CD4-positive, alpha-beta T cell (primary cell): ENCODE data around the gene ADGRV1. TPM values are rescaled to one million over a fixed set of nuclear protein-coding genes. Genes with fewer than 3 reads are reported as not detected.

ENCODE experiments used
- ATAC-seq: fragments of 200-7000 bp; cut with Tn5 transposase; one replicate; pipeline ENCODE4 v1.10.0; 2022; ENCODE audit warnings: mild to moderate bottlenecking; ENCODE audit not compliant: poor library complexity
- CTCF ChIA-PET: fragments of 350-600 bp; sonication (Branson Sonifier 250); formaldehyde crosslinking; loops from one replicate; lab custom pipeline; 2021; ENCODE audit warnings: antibody characterized with exemption, inconsistent platforms; lab: Charles Lee
- POLR2A ChIA-PET: fragments of 350-600 bp; sonication (Branson Sonifier 250); formaldehyde crosslinking; loops from one replicate; lab custom pipeline; 2021; ENCODE audit warnings: antibody characterized with exemption, inconsistent platforms; lab: Charles Lee
- DNase-seq, 14 experiments: peaks; one replicate each; pipeline ENCODE4 v3.0.0-alpha.2; 2013 to 2020; ENCODE audit warnings: mixed read lengths in 2 of 14
- H3K27ac ChIP-seq, 2 donors: one replicate each; pipeline versions ENCODE4 v1.5.1 to v1.7.0; 2013; ENCODE audit warnings: low read length in 2 of 2, low read depth in 1 of 2, mild to moderate bottlenecking in 1 of 2
- H3K27me3 ChIP-seq, 2 experiments: 1 replicate in 1 of 2; 2 replicates in 1 of 2; pipeline versions ENCODE4 v1.6.1 to v1.7.0; 2013; ENCODE audit warnings: low read length in 2 of 2, control low read depth in 1 of 2, mild to moderate bottlenecking in 1 of 2, moderate library complexity in 1 of 2; ENCODE audit not compliant: insufficient read depth in 2 of 2, control insufficient read depth in 1 of 2
- H3K36me3 ChIP-seq: one replicate; pipeline ENCODE4 v1.6.1; 2013; ENCODE audit warnings: low read length, control low read depth; ENCODE audit not compliant: insufficient read depth
- H3K4me1 ChIP-seq: one replicate; pipeline ENCODE4 v1.6.1; 2013; ENCODE audit warnings: low read length, control low read depth; ENCODE audit not compliant: insufficient read depth
- H3K4me3 ChIP-seq: one replicate; pipeline ENCODE4 v1.5.1; 2013; ENCODE audit warnings: mild to moderate bottlenecking, low read length, moderate library complexity
- H3K9me3 ChIP-seq, 2 experiments: 1 replicate in 1 of 2; 2 replicates in 1 of 2; pipeline versions ENCODE4 v1.6.1 to v1.7.0; 2013; ENCODE audit warnings: low read length in 2 of 2, mild to moderate bottlenecking in 2 of 2, control low read depth in 1 of 2, moderate library complexity in 1 of 2; ENCODE audit not compliant: control insufficient read depth in 1 of 2, insufficient read depth in 1 of 2
- H3K27ac Mint-ChIP-seq: one replicate; pipeline ENCODE4 v1.8.0; 2020; ENCODE audit warnings: mixed read lengths
- H3K27me3 Mint-ChIP-seq: one replicate; pipeline ENCODE4 v1.8.0; 2021; ENCODE audit warnings: mixed read lengths
- H3K36me3 Mint-ChIP-seq: one replicate; pipeline ENCODE4 v1.8.0; 2021; ENCODE audit warnings: low read depth, mixed read lengths
- H3K4me1 Mint-ChIP-seq: one replicate; pipeline ENCODE4 v1.8.0; 2021; ENCODE audit warnings: low read depth, mixed read lengths
- H3K4me3 Mint-ChIP-seq: one replicate; pipeline ENCODE4 v1.8.0; 2020; ENCODE audit warnings: mild to moderate bottlenecking, mixed read lengths
- H3K9me3 Mint-ChIP-seq: one replicate; pipeline ENCODE4 v1.8.0; 2020; ENCODE audit warnings: mixed read lengths
- intact Hi-C, 2 experiments: fragments of 100-400 bp; cut with DNase I in 1 of 2; cut with micrococcal nuclease in 1 of 2; formaldehyde crosslinking; loops; one replicate each; pipeline versions ENCODE4 v1.15.1 to v1.9.0; 2023 to 2025; cut with DNase I, micrococcal nuclease
- total RNA-seq, 174 experiments: library from RNA in 2 of 174; stranded (reverse) in 2 of 174; gene quantifications; one replicate each; pipeline ENCODE4 v1.2.3 and lab custom pipeline; 2021 to 2026
- TF ChIP-seq, protein P1 (sequence below): fragments of 200-600 bp; IDR thresholded peaks from one replicate; pipeline ENCODE4 v1.8.0; 2022; ENCODE audit warnings: antibody characterized with exemption, mild to moderate bottlenecking

Gene ADGRV1
- total RNA-seq, 2 experiments from 2014 or later = 0.81 to 1.2 TPM

DNA sequence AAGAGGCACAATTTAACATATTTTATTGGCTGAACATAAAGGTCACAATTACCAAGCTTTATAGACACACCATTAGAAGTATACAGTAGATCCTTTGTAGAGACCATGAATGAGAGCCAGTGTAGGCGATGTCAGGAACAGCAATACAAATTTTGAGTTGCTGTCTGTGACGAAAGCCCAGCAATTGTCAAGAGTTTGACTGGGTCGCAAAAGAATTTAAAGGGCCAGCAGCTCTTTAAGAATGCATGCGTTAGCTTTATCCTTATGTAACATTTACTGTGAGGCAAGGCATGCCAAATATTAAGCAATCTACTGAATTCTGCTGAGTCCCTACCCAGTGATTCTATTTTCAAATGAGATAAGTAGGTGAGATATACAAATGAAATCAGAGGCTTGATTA, 587.6 kb downstream of the ADGRV1 start:
- Histone ChIP-seq H3K9me3 (peaks cover 0 to 13% of the 10 kb centered on the region in 2 experiments), H3K36me3 (no peaks in the 10 kb centered on the region), H3K27me3 (no peaks in the 10 kb centered on the region), H3K4me3 (no peak overlapping the region), H3K4me1 (no peaks in the 10 kb centered on the region), H3K27ac (no peak overlapping the region)
- H3K27ac Mint-ChIP-seq = no peak overlapping the region
- no peaks in the 10 kb centered on the region for H3K27me3 Mint-ChIP-seq
- POLR2A ChIA-PET = interaction anchor here (0.9 kb wide), 1 partner anchor 10 kb away, joined by 3 read pairs; no protein-coding TSS in a partner anchor
- ATAC-seq (no peak), DNase-seq (peak in 1 of 14 experiments; percentile 19)
- H3K4me1 Mint-ChIP-seq = no peaks in the 10 kb centered on the region
- no peaks in the 10 kb centered on the region for H3K9me3 Mint-ChIP-seq
- CTCF ChIA-PET = no interaction called here
- TF ChIP-seq, protein P1, sequence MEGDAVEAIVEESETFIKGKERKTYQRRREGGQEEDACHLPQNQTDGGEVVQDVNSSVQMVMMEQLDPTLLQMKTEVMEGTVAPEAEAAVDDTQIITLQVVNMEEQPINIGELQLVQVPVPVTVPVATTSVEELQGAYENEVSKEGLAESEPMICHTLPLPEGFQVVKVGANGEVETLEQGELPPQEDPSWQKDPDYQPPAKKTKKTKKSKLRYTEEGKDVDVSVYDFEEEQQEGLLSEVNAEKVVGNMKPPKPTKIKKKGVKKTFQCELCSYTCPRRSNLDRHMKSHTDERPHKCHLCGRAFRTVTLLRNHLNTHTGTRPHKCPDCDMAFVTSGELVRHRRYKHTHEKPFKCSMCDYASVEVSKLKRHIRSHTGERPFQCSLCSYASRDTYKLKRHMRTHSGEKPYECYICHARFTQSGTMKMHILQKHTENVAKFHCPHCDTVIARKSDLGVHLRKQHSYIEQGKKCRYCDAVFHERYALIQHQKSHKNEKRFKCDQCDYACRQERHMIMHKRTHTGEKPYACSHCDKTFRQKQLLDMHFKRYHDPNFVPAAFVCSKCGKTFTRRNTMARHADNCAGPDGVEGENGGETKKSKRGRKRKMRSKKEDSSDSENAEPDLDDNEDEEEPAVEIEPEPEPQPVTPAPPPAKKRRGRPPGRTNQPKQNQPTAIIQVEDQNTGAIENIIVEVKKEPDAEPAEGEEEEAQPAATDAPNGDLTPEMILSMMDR = no peak
- no peak overlapping the region for H3K4me3 Mint-ChIP-seq
- intact Hi-C loops = no loop called here
- no peaks in the 10 kb centered on the region for H3K36me3 Mint-ChIP-seq

DNA sequence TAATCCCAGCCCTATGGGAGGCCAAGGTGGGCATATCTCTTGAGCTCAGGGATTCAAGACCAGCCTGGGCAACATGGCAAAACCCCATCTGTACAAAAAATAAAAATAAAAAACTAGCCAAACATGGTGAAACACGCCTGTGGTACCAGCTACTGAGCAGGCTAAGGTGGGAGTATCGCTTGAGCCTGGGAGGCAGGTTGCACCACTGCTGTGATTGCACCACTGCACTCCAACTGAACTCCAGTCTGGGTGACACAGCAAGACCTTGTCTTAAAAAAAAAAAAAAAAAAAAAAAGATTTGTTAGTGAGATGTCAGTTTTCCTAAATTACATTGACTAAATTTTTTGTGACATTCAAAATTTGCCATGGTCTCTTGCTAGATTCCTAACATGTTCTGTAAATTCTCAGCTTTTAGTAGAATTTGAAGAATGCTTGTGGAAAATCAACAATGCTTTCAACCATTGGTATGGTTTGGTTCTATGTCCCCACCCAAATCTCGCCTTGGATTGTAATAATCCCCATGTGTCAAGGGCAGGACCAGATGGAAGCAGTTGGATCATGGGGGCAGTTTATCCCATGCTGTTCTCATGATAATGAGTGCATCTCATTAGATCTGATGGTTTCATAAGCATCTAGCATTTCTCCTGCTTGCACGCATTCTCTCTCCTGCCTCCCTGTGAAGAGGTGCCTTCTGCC, 588.5 kb downstream of the ADGRV1 start:
- no peaks in the 10 kb centered on the region for H3K9me3 Mint-ChIP-seq
- TF ChIP-seq, protein P1 = no peak
- no peak overlapping the region for H3K4me3 Mint-ChIP-seq
- DNase-seq = peak in 2 of 14 experiments; percentile 21 to 31
- no peaks in the 10 kb centered on the region for H3K27me3 Mint-ChIP-seq
- no peak for ATAC-seq
- H3K27ac Mint-ChIP-seq = no peak overlapping the region
- Histone ChIP-seq H3K4me3 (no peak overlapping the region), H3K4me1 (no peaks in the 10 kb centered on the region), H3K27ac (no peak overlapping the region), H3K36me3 (no peaks in the 10 kb centered on the region), H3K9me3 (peaks cover 0 to 13% of the 10 kb centered on the region in 2 experiments), H3K27me3 (no peaks in the 10 kb centered on the region)
- no peaks in the 10 kb centered on the region for H3K4me1 Mint-ChIP-seq
- no peaks in the 10 kb centered on the region for H3K36me3 Mint-ChIP-seq
- intact Hi-C loops = no loop called here
- CTCF ChIA-PET = no interaction called here
- POLR2A ChIA-PET = interaction anchor here (0.9 kb wide), 1 partner anchor 9 kb away, joined by 3 read pairs; no protein-coding TSS in a partner anchor

DNA sequence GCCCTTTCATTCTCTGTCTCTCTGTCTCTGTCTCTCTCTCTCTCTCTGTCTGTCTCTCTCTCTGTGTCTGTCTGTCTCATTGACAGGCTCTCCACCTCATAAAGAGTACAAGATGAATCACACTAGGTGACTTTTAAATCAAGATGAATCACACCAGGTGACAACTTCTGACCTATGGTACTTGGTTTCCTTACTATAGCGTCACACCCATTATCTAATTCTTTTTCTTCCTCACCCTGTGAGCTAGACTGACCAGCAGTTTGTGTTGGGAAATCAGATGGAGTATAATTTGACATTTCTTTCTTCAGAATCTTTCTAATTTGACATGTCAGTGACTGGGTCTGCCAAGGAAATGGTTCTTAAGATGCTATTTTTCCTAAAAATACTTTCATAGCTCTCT, 591.6 kb downstream of the ADGRV1 start:
- H3K36me3 ChIP-seq = no peaks in the 10 kb centered on the region
- no peak overlapping the region for H3K4me3 ChIP-seq
- H3K4me1 Mint-ChIP-seq = no peaks in the 10 kb centered on the region
- no peaks in the 10 kb centered on the region for H3K4me1 ChIP-seq
- H3K36me3 Mint-ChIP-seq = no peaks in the 10 kb centered on the region
- H3K27me3 ChIP-seq = no peaks in the 10 kb centered on the region
- no peak for ATAC-seq
- no peaks in the 10 kb centered on the region for H3K27me3 Mint-ChIP-seq
- peaks cover 0 to 8% of the 10 kb centered on the region in 2 experiments for H3K9me3 ChIP-seq
- TF ChIP-seq, protein P1 = no peak
- DNase-seq = no peak
- H3K27ac Mint-ChIP-seq = no peak overlapping the region
- H3K27ac ChIP-seq = no peak overlapping the region
- no peak overlapping the region for H3K4me3 Mint-ChIP-seq
- intact Hi-C loops = no loop called here
- POLR2A ChIA-PET = interaction anchor here (0.7 kb wide), 1 partner anchor 128 kb away, joined by 3 read pairs; no protein-coding TSS in a partner anchor
- CTCF ChIA-PET = no interaction called here
- no peaks in the 10 kb centered on the region for H3K9me3 Mint-ChIP-seq
